ENCODE results near the gene DHRS7. TPM values are rescaled to one million over a fixed set of nuclear protein-coding genes. Genes with fewer than 3 reads are reported as not detected.

The DHRS7 gene
- polyA plus RNA-seq, 1 of the 3 experiments (the other 2 are of a cell fraction), result 88.7 TPM

DNA sequence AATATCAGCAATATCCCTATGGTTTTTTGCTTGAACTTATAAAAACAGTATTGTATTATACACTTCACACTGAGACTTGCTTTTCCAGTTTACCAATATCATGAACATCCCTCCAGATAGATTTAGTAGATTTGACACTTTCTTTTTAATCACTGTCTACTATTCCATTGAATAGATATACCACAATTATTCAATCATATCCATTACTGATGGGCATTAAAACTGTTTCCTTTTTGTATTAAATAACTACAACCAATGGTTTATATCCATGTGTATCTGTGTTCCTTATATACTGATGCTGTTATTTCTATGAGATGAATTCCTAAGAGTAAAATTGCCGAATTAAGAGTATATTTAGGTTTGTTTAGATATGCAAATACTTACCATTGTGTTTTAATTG is 13.0 kb upstream of the DHRS7 start:
- POLR2A ChIA-PET, result no interaction called here
- no peaks in the 10 kb centered on the region for H3K9me3 ChIP-seq
- H3K4me2 ChIP-seq, result no peak overlapping the region
- no peaks in the 10 kb centered on the region for H3K79me2 ChIP-seq (ENCODE audit: insufficient read depth)
- 0 out of 4 replicates have a peak, but pooled peaks cover 0 to 3% of the 10 kb centered on the region in 2 experiments for H3K4me1 ChIP-seq (ENCODE audit: control insufficient read depth in 1 of 2, insufficient read depth in 2 of 2, low read depth in 1 of 2, low read length in 1 of 2)
- no peaks in the 10 kb centered on the region for H3K9me2 ChIP-seq
- no peak overlapping the region for H2AFZ ChIP-seq (ENCODE audit: low read depth)
- H3K9ac ChIP-seq, result no peak overlapping the region
- no peak overlapping the region for H3K4me3 ChIP-seq (ENCODE audit: low read depth in 2 of 2, low read length in 1 of 2)
- TF ChIP-seq POLR2AphosphoS5 (IDR thresholded peaks at IDR 0.05; ENCODE audit: low read depth, low read length) (no peak), JUND (IDR thresholded peaks at IDR 0.05) (no peak), MXI1 (IDR thresholded peaks at IDR 0.05; ENCODE audit: low read depth, low read length) (no peak), RAD21 (IDR thresholded peaks at IDR 0.05; ENCODE audit: low read length) (no peak), TAF1 (IDR thresholded peaks at IDR 0.05; ENCODE audit: borderline replicate concordance, low read depth, low read length) (no peak)
- no peaks in the 10 kb centered on the region for H4K20me1 ChIP-seq (ENCODE audit: insufficient read depth)
- no peaks in the 10 kb centered on the region for H3F3A ChIP-seq (replicated peaks; ENCODE audit: insufficient read depth)
- no peaks in the 10 kb centered on the region for H3K27me3 ChIP-seq (ENCODE audit: insufficient read depth)
- no peak for DNase-seq
- CTCF ChIA-PET, result no interaction called here
- H3K36me3 ChIP-seq (replicated peaks in 1 of 2; ENCODE audit: control insufficient read depth in 1 of 2, insufficient read depth in 2 of 2, low read length in 1 of 2), result no peaks in the 10 kb centered on the region
- WGBS (ENCODE audit: low lambda C conversion rate), result 54% methylated on average over 1 of the region's 1 CpG
- H3K27ac ChIP-seq (ENCODE audit: low read depth in 2 of 2, low read length in 1 of 2), result no peak overlapping the region

DNA sequence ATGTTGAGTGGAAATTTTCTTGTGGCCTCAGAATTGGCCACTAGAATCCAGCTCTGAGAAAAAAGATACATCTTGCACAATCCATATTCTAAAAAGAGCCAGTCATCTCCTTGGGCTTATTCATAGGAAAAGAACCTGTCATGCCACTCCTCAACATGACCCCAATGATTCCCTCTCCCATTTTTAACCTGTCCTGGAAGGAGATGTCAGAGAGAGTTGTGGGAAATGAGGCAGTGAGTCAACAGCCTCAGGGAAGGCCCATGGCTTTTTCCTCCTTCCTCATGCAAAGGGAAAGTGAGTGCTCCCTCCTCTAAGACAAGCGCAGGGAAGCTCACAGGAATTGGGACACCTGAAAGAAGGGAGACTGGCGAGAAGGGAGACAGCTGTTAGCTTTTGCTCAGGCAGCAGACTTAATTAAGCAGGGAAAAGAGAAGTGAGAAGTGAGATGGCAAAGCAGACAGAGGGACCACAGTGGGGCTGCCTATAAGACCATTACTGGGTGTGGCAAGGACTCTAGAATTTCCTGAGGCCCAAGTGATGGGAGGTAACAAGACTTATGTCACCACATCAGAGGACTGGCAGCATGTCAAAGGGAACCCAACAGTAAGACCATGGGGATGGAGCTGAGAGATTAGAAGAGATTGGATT is 10.2 kb upstream of the DHRS7 start:
- Histone ChIP-seq H3K27ac (ENCODE audit: low read depth in 2 of 2, low read length in 1 of 2) (no peak overlapping the region), H3K9me2 (no peaks in the 10 kb centered on the region), H3K79me2 (ENCODE audit: insufficient read depth) (no peaks in the 10 kb centered on the region), H4K20me1 (ENCODE audit: insufficient read depth) (no peaks in the 10 kb centered on the region), H3K4me2 (no peak overlapping the region), H3K4me1 (ENCODE audit: control insufficient read depth in 1 of 2, insufficient read depth in 2 of 2, low read depth in 1 of 2, low read length in 1 of 2) (0 out of 4 replicates have a peak, but pooled peaks cover 0 to 3% of the 10 kb centered on the region in 2 experiments), H2AFZ (ENCODE audit: low read depth) (no peak overlapping the region), H3K9ac (no peak overlapping the region), H3K9me3 (no peaks in the 10 kb centered on the region), H3K27me3 (ENCODE audit: insufficient read depth) (no peaks in the 10 kb centered on the region), H3K36me3 (replicated peaks in 1 of 2; ENCODE audit: control insufficient read depth in 1 of 2, insufficient read depth in 2 of 2, low read length in 1 of 2) (no peaks in the 10 kb centered on the region), H3K4me3 (ENCODE audit: low read depth in 2 of 2, low read length in 1 of 2) (no peak overlapping the region), H3F3A (replicated peaks; ENCODE audit: insufficient read depth) (no peaks in the 10 kb centered on the region)
- CTCF ChIA-PET, result interaction anchor here (1.2 to 7.0 kb wide), 3 partner anchors 8 to 110 kb away, joined by 3 to 50 read pairs (median 3); partner anchors contain the start of gene DHRS7
- 69% methylated on average over 2 of the region's 2 CpGs for WGBS (ENCODE audit: low lambda C conversion rate)
- no peak for TF ChIP-seq YY1 (IDR thresholded peaks at IDR 0.05; ENCODE audit: low read depth)
- POLR2A ChIA-PET, result no interaction called here
- DNase-seq, result no peak

DNA sequence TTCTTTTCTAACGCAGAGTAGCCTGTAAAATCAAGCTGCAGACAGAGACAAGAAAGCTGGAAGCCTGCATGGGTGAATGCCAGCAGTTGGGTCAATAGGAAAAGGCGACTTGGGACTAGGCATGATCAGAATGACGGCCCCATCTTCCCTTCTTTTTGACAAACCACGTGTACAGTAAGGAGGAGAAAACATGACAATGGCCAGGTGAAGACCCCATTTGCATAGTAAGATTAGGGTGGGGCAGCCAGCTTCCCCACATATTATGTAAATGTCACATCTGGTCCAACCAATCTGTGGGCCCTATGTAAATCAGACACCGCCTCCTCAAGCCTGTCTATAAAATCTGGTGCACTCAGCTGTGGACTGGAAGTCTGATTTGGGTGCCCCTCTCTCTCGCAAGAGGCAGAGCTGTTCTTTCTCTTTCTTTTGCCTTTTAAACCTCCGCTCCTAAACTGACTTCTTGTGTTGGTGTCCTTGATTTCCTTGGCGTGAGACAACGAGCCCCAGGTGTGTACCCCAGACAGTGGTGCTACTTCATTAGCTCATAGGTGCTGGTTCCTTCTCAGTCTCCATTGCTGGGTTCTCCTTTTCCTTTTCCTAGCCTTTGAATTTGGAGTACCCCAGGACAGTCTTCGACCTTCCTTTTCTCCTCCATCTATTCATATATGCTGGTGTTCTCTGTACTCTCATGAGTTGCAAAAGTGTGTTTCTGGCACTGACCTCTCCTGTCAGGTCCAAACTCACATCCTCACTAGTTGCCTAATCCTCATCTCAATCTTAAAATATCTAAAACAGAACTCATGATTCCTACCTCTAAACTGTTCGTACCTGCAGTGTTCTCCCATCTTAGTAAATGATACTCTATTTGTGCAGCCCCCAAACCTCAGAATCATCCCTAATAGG is 9.4 kb upstream of the DHRS7 start:
- Histone ChIP-seq H3F3A (replicated peaks; ENCODE audit: insufficient read depth) (no peaks in the 10 kb centered on the region), H3K79me2 (ENCODE audit: insufficient read depth) (no peaks in the 10 kb centered on the region), H3K27ac (ENCODE audit: low read depth in 2 of 2, low read length in 1 of 2) (no peak overlapping the region), H3K9me3 (no peaks in the 10 kb centered on the region), H2AFZ (ENCODE audit: low read depth) (no peak overlapping the region), H3K27me3 (ENCODE audit: insufficient read depth) (no peaks in the 10 kb centered on the region), H3K9me2 (no peaks in the 10 kb centered on the region), H3K4me3 (ENCODE audit: low read depth in 2 of 2, low read length in 1 of 2) (no peak overlapping the region), H3K9ac (no peak overlapping the region), H3K4me1 (ENCODE audit: control insufficient read depth in 1 of 2, insufficient read depth in 2 of 2, low read depth in 1 of 2, low read length in 1 of 2) (0 out of 4 replicates have a peak, but pooled peaks cover 0 to 3% of the 10 kb centered on the region in 2 experiments), H4K20me1 (ENCODE audit: insufficient read depth) (no peaks in the 10 kb centered on the region), H3K36me3 (replicated peaks in 1 of 2; ENCODE audit: control insufficient read depth in 1 of 2, insufficient read depth in 2 of 2, low read length in 1 of 2) (no peaks in the 10 kb centered on the region), H3K4me2 (no peak overlapping the region)
- POLR2A ChIA-PET, result no interaction called here
- no peak for DNase-seq
- 75% methylated on average over 11 of the region's 11 CpGs for WGBS (ENCODE audit: low lambda C conversion rate)
- TF ChIP-seq NRF1 (IDR thresholded peaks at IDR 0.05; ENCODE audit: low read depth, low read length) (no peak), TEAD4 (IDR thresholded peaks at IDR 0.05; ENCODE audit: borderline replicate concordance, insufficient read depth) (no peak), FOSL2 (IDR thresholded peaks at IDR 0.05; ENCODE audit: borderline replicate concordance, low read depth) (no peak), RCOR1 (IDR thresholded peaks at IDR 0.05; ENCODE audit: low read length) (no peak), RFX5 (IDR thresholded peaks at IDR 0.05; ENCODE audit: low read length) (no peak), FOXM1 (IDR thresholded peaks at IDR 0.05; ENCODE audit: low read depth) (no peak)
- TF ChIP-seq, protein P1, sequence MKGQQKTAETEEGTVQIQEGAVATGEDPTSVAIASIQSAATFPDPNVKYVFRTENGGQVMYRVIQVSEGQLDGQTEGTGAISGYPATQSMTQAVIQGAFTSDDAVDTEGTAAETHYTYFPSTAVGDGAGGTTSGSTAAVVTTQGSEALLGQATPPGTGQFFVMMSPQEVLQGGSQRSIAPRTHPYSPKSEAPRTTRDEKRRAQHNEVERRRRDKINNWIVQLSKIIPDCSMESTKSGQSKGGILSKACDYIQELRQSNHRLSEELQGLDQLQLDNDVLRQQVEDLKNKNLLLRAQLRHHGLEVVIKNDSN (IDR thresholded peaks at IDR 0.05; ENCODE audit: borderline replicate concordance, low read depth), result no peak
- TF ChIP-seq, protein P2, sequence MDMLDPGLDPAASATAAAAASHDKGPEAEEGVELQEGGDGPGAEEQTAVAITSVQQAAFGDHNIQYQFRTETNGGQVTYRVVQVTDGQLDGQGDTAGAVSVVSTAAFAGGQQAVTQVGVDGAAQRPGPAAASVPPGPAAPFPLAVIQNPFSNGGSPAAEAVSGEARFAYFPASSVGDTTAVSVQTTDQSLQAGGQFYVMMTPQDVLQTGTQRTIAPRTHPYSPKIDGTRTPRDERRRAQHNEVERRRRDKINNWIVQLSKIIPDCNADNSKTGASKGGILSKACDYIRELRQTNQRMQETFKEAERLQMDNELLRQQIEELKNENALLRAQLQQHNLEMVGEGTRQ (IDR thresholded peaks at IDR 0.05; ENCODE audit: borderline replicate concordance, low read depth, low read length), result no peak
- CTCF ChIA-PET, result interaction anchor here (1.3 to 7.0 kb wide), 2 partner anchors 8 to 9 kb away, joined by 3 to 50 read pairs; partner anchors contain the start of gene DHRS7

Measured in SK-N-SH (cell line).